ENCODE data around the gene RBMS2.

GRCh38 chr12:56632701-56633467 lies 111.3 kb downstream of the RBMS2 start:
- TF ChIP-seq CTCF (optimal IDR thresholded peaks at IDR 0.05 in 1 of 3, IDR thresholded peaks at IDR 0.05 in 1 of 3, conservative IDR thresholded peaks at IDR 0.05 in 1 of 3; ENCODE audit: extremely low read depth in 1 of 3, insufficient read depth in 2 of 3, low read length in 3 of 3): no peak
- no peak for TF ChIP-seq EZH2 (IDR thresholded peaks at IDR 0.05; ENCODE audit: low read length)
